Lower leg skin (tissue), 3 donors: ENCODE measurements around the gene E2F1.

Experiments
- CTCF ChIP-seq, 3 donors: fragments of 450-650 bp; IDR thresholded peaks; one replicate each; pipeline ENCODE4 v1.5.1; 2016; ENCODE audit warnings: antibody characterized with exemption in 3 of 3, mild to moderate bottlenecking in 3 of 3, moderate library complexity in 2 of 3
- POLR2A ChIP-seq, 2 donors: fragments of 450-650 bp; IDR thresholded peaks; one replicate each; pipeline ENCODE4 v1.6.1; 2016 to 2017; ENCODE audit warnings: antibody characterized with exemption in 2 of 2, mild to moderate bottlenecking in 1 of 2, moderate library complexity in 1 of 2

GRCh38 chr20:33693741-33694638, 7.8 kb upstream of the E2F1 start:
- TF ChIP-seq POLR2A (IDR thresholded peaks at IDR 0.05) (no peak), CTCF (IDR thresholded peaks at IDR 0.05) (no peak)
